Right ventricle myocardium inferior (tissue), 1 donor: Measurements from ENCODE around the gene SEPTIN2. TPM values are rescaled to one million over a fixed set of nuclear protein-coding genes. Genes with fewer than 3 reads are reported as not detected.
"Not testable (repeated sequence)": the region's sequence is repeated elsewhere in the genome, so short reads cannot be mapped to it uniquely, and the experiment has no call there.

ENCODE experiments used
- ATAC-seq: fragments of 200-7000 bp; cut with Tn5 transposase; one replicate; pipeline ENCODE4 v1.9.1; 2020; ENCODE audit warnings: mild to moderate bottlenecking, moderate library complexity
- DNase-seq: peaks from one replicate; pipeline ENCODE4 v3.0.0; 2021; ENCODE audit errors: missing footprints
- intact Hi-C: fragments of 100-400 bp; cut with DNase I; formaldehyde crosslinking; loops from one replicate; pipeline ENCODE4 v1.11.0; 2022
- total RNA-seq: library from RNA; stranded (reverse); fragmentation: NEBNext Ultra II Directional; extraction: Animal tissue kit (Norgen Biotek cat#: 25700); gene quantifications from one replicate; pipeline ENCODE4 v1.2.1, GENCODE V29; 2021
- donor health status: DM: no; HTN: yes; CAD: no; lungs with severe emphysema.

Gene SEPTIN2
- total RNA-seq, 1 donor from 2014 or later: 150 TPM

DNA sequence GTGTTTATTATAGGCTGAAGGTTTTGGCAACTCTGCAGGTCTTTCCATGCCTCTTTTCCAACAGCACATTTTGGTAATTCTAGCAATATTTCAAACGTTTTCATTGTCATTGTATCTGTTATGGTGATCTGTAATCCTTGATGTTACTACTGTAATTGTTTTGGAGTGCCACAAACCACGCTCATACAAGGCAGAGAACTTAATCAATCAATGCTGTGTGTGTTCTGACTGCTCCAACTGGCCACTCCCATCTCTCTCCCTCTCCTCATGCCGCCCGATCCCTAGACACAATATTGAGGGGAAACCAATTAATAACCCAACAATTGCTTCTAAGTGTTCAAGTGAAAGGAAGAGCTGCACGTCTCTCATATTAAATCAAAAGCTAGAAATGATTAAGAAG, 33.2 kb upstream of the SEPTIN2 start:
- ATAC-seq: no peak
- intact Hi-C loops: no loop called here
- DNase-seq: no peak

DNA sequence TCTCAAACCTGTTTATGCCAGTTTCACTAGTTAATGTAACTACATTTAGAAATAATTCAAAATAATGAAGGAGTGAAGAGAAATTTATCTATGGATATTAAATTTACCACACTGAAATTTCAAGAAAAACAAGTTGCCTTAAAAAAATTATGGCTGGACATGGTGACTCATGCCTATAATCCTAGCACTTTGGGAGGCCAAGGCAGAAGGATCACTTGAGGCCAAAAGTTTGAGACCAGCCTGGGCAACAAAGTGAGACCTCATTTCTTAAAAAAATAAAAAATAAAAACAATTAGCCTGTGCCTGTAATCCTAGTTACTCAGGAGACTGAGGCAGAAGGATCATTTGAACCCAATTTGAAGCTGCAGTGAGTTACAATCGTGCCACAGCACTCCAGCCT, 30.1 kb upstream of the SEPTIN2 start:
- ATAC-seq (no peak), DNase-seq (no peak)
- intact Hi-C loops: no loop called here

- intact Hi-C loops: no loop called here
- DNase-seq: no peak
These were observed 29.2 kb upstream of the SEPTIN2 start for GRCh38 chr2:241286348-241287090.

DNA sequence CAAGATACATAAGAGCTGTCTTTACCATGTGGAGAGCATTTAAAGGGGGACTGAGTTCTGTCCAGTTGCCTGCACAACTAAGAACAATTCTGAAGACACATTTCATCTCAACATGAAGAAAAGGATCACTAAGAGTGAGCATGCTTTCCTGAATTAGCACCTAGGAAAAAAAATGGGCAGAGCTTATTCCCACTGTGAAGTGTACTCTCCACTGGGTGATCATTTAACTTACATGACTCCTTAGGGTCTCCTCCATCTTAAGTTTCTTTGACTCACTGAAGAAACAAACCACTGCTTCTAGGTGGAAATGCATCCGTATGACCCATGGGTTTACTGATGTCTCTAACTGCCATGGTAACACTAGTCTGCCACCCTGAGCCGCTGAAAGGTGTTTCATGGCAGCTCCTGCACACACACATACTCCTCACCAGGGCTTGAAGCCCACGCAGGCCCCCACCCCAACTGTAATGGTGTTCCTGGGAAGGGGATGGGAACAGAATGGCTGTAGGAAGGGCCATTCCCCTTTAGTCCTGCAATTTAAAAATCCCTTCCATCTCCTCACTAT, 27.3 kb upstream of the SEPTIN2 start:
- intact Hi-C loops: no loop called here
- no peak for ATAC-seq
- no peak for DNase-seq

More at GRCh38 chr2:241286348-241287090, 29.2 kb upstream of the SEPTIN2 start:
- ATAC-seq: no peak

- DNase-seq (no peak), ATAC-seq (no peak)
- intact Hi-C loops: no loop called here
These were observed 26.7 kb upstream of the SEPTIN2 start for GRCh38 chr2:241289053-241289452.

GRCh38 chr2:241289597-241289996, 26.1 kb upstream of the SEPTIN2 start:
- no peak for ATAC-seq
- intact Hi-C loops: no loop called here

DNA sequence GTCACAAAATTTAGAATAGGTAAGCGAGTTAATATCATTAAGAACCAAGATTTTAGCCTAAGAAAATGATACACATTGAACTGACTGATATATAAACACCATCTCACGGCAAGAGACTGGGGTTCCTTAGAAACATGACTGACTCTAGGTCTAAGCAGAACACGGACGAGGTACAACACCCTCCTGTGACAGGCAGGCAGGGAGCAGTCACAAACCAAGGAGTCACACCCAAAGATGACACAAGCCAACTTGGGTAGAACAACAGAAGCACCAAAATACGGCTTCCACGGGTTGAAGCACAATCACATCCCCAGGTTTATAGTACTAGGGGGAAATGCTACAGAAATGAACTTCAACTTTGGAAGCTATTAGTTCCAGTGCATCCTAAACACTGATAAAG, 24.6 kb upstream of the SEPTIN2 start:
- DNase-seq (no peak), ATAC-seq (no peak)
- intact Hi-C loops: no loop called here

More at GRCh38 chr2:241289597-241289996, 26.1 kb upstream of the SEPTIN2 start:
- DNase-seq: no peak

DNA sequence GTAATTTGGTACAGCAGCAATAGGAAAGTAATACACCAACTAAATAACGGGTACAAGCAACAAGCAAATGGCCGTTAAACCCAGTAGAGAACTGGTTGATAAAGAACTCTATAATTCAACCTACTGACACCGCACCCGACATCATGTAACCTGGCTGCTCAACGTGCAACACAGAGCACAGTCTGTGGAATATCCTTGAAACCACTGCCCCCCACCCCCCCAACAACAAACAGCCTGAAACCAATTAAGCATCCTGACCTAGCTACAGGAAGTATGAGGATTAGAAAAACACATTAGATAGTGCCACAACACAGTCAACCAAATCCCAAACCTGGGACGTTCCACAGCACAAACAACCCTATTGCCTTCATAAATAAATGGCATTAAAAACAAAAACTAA, 23.7 kb upstream of the SEPTIN2 start:
- intact Hi-C loops: no loop called here
- DNase-seq: no peak
- ATAC-seq: no peak

DNA sequence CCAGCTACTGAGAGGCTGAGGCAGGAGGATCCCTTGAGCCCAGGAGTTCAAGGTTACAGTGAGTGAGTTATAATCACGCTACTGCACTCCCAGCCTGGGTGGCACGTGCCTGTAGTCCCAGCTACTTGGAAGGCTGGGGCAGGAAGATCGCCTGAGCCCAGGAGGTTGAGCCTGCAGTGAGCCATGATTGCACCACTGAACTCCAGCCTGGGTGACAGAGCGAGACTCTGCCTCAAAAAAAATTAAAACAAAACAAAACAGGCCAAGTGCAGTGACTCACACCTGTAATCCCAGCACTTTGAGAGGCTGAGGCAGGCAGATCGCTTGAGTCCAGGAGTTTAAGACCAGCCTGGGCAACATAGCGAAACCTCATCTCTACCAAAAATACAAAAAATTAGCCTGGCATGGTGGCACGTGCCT, 22.3 kb upstream of the SEPTIN2 start:
- intact Hi-C loops, ATAC-seq, DNase-seq: not testable (repeated sequence)

DNA sequence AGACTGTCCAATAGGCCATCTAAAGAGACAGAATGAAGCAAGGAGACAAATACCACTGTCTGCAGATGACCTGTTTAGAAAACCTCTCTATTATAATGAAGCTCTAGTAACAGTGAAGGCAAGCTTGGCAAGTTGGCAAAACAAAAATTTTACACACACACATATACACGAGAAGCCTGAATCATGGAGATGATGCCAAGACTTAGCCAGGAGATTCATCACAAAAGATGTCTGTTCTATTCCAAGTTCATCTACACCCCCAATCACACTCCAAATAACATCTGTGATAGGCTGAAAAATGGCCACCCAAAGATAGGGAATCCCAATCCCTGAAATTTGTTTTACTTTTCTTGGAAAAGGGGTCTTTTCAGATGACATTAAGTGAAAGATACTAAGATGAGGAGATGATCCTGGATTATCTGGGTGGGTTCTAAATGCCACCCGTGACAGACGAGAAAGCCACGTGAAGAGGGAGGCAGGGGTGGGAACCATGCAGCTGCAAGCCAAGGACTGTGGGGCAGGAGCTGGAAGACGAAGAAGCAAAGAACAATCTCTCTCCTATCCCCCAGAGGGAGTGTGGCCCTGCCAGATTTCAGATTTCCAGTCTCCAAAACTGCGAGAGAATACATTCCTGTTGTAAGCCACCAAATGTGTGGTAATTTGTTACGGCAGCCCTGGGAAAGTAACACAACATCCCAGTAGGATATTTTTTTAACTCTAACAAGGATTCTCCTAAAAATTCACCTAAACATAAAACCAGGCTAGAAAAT, 20.2 kb upstream of the SEPTIN2 start:
- DNase-seq: no peak
- ATAC-seq: no peak
- intact Hi-C loops: no loop called here

DNA sequence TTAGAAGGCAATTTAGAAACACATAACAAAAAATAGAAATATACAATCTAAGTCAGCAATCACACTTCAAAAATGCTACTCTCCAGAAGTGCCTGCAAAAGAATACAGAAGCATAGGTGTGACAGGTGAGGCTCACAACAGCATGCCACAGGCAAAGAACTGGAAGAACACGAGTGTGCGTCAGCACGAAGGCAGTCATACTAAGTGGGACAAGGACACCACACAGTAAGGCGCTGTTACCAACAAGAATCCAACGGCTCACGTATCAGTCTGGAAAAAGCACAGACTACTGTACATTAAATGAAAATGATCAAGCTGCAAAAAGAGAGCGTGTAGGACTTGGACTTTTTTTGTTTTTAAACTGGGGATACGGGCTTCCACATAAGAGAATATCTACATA, 19.0 kb upstream of the SEPTIN2 start:
- intact Hi-C loops: no loop called here
- no peak for ATAC-seq
- DNase-seq: no peak

- intact Hi-C loops: no loop called here
- ATAC-seq: no peak
- no peak for DNase-seq
These were observed 17.1 kb upstream of the SEPTIN2 start for GRCh38 chr2:241298673-241299072.

GRCh38 chr2:241300000-241300399, 15.7 kb upstream of the SEPTIN2 start:
- ATAC-seq: no peak

DNA sequence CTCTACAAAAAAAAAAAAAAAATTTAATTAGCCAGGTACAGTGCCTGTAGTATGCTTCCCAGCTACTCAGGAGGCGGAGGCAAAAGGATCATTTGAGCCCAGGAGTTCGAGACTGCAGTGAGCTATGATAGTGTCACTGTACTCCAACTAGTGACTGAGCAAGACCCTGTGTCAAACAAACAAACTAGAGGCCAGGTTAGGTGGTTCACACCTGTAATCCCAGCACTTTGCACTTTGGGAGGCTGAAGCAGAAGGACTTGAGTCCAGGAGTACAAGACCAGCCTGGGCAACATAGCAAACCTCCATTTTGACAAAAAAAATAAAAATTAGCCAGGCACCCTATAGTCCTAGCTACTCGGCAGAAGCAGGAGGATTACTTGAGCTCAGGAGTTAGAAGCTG, 13.6 kb upstream of the SEPTIN2 start:
- ATAC-seq: no peak
- intact Hi-C loops: no loop called here
- no peak for DNase-seq

More at GRCh38 chr2:241300000-241300399, 15.7 kb upstream of the SEPTIN2 start:
- intact Hi-C loops: no loop called here
- DNase-seq: no peak

DNA sequence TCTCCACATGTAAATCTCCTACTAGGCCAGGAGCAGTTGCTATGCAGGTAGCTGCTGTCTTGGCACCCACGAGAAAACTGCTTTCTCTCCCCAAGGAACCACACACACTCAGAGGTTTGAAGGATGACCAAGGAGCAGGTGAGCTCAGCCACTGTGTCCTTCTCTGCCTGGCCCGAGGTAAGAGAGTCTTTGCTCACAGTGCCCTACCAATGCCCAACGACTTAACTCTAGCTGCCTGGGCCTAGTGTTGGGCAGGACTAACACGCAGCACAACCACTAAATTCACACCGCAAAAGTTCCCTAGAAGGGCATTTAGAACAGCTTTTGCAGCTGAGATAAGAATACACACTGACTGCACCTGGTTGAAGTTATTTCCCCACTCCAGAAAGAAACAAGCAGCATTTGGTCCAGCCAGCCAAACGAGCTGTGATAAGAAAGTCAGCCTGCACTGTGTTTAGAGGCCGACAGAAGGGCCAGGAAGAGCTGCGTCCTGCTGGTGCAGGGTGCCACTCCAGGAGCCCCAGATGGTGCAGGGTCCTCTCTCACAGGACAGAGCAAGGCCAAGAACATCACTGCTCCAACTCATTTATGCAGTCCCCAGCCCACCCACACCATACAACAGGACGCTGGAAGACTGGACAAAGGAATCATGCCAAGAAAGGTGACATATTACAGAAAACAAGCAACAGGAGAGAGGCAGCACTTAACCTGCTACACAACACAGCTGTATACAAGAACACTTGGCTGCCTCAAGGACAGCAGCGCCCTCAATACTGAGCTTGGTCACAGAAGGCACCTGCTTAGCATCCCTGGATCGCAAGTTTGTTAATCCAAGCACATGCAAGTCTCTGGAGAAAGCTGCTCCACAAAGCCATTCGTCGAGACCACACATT, 12.7 kb upstream of the SEPTIN2 start:
- intact Hi-C loops: no loop called here
- DNase-seq: no peak
- peak; percentile 47 for ATAC-seq

DNA sequence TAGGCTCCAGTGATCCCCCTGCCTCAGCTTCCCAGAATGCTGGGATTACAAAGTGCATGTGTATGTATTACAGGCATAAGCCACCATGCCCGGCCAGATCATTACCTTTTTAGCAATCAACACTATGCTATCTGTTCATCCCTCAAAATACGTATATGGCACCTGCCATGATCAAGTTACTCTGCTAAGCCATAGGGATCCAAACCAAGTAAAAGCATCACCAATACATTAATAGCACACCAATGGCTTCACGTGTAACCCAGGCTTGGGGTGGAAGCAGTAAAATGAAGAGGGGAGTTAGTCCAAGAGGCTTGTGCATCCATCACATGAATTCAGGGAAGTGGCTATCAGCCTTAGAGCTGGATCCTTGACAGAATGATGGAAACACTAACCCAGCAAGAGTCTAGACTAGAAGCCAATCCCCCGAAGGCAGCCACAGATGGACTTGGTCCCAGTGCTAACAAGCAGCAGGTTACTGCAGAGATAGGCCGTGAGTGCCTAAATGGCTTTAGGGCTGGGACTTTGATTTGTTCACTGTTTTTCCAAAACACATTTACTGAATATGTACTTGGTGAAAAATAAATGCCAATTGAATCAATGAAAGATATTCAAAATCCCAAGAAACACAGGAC, 11.6 kb upstream of the SEPTIN2 start:
- DNase-seq (no peak), ATAC-seq (no peak)
- intact Hi-C loops: no loop called here

GRCh38 chr2:241307055-241307454, 8.7 kb upstream of the SEPTIN2 start:
- ATAC-seq: no peak
- intact Hi-C loops: no loop called here
- DNase-seq: no peak

DNA sequence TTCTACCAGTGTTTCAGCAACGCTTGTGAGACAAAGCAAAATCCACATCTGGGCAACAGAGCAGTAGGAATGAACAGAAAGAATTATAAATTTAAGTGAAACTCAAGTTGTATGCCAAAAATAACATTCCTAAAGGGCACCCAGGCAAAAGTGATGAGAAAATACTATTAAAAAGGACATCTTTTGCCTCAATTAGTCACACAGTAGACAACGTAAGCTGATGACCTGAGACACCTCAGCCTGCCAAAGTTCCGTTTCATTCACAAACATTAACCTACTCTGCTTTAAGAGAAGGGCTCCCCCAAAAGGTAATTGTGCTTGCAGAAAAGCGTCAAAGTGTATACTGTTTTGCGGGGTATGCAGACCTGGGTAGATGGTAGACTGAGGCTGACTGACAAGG, 7.5 kb upstream of the SEPTIN2 start:
- intact Hi-C loops: no loop called here
- DNase-seq (no peak), ATAC-seq (no peak)
